Measurements from ENCODE around the gene PACC1. TPM values are rescaled to one million over a fixed set of nuclear protein-coding genes. Genes with fewer than 3 reads are reported as not detected.

The PACC1 gene
- total and polyA plus RNA-seq, 10 of the 15 experiments (the other 5 are each of a cell fraction or from before 2014, with no cell fraction given), result 16.1 to 29.7 (median 19.3) TPM

DNA sequence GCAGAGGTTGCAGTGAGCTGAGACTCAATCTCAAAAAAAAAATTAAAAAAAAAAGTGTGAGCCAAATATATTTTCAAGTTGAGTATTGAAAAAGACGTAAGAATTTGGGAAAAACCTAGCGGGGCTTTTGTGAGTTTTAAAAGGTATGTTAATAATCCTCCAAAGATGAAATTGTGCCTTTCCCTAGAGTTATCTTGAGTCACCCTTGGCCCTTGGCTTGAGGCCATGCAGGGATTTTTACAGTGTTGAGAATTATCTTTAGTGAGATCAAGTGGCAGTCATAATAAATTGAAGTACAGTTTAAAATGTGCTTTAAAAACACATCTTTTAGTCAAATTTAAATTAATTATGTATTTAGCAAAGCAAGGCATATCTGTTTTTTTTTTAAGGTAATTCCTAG, 96.8 kb downstream of the PACC1 start:
- Histone ChIP-seq H3K79me2 (ENCODE audit: control insufficient read depth, insufficient read depth, low read length) (peaks cover 18% of the 10 kb centered on the region), H3K4me3 (no peak overlapping the region), H2AFZ (ENCODE audit: control insufficient read depth, low read depth, low read length) (no peak overlapping the region), H3K9ac (ENCODE audit: control insufficient read depth, insufficient read depth, low read length) (no peak overlapping the region), H3K4me2 (ENCODE audit: control insufficient read depth, insufficient read depth) (no peak overlapping the region), H3K4me1 (ENCODE audit: control insufficient read depth, insufficient read depth, low read length) (no peaks in the 10 kb centered on the region), H3K27me3 (replicated peaks in 1 of 2; ENCODE audit: control insufficient read depth in 2 of 2, insufficient read depth in 2 of 2, low read length in 1 of 2) (no peaks in the 10 kb centered on the region), H3K9me3 (replicated peaks; ENCODE audit: control insufficient read depth, insufficient read depth, low read length) (0 out of 3 replicates have a peak, but pooled peaks cover 2% of the 10 kb centered on the region), H4K20me1 (ENCODE audit: control insufficient read depth, insufficient read depth) (no peaks in the 10 kb centered on the region), H3K36me3 (ENCODE audit: control insufficient read depth in 2 of 2, insufficient read depth in 2 of 2, low read length in 1 of 2) (no peaks in the 10 kb centered on the region), H3K27ac (ENCODE audit: control insufficient read depth, insufficient read depth) (no peak overlapping the region)
- RAD21 ChIA-PET (ENCODE audit: unreplicated experiment), result interaction anchor here (1.3 kb wide), 2 partner anchors 246 to 282 kb away, joined by 3 to 4 read pairs; partner anchors contain the start of genes DTL and INTS7
- BruUV-seq (replicated peaks), result no TSS peak
- CTCF ChIA-PET, result interaction anchor here (1.4 kb wide), 1 partner anchor 138 kb away, joined by 5 read pairs; no protein-coding TSS in a partner anchor
- SMC1A ChIA-PET (ENCODE audit: uncharacterized antibody, unreplicated experiment), result interaction anchor here (0.7 to 2.1 kb wide), 3 partner anchors 26 to 637 kb away, joined by 3 to 9 read pairs (median 3); no protein-coding TSS in a partner anchor
- intact Hi-C loops (cut with micrococcal nuclease; ENCODE audit: unreplicated experiment) (loop anchor here (5.0 kb wide), 1 partner anchor 139 kb away; no protein-coding TSS in a partner anchor), in situ Hi-C loops (cut with MboI) (no loop called here)
- FAIRE-seq, result no peak
- ATAC-seq, result no peak
- TF ChIP-seq SREBF2 (IDR thresholded peaks at IDR 0.05; ENCODE audit: low read length), result no peak
- TF ChIP-seq, protein P1, sequence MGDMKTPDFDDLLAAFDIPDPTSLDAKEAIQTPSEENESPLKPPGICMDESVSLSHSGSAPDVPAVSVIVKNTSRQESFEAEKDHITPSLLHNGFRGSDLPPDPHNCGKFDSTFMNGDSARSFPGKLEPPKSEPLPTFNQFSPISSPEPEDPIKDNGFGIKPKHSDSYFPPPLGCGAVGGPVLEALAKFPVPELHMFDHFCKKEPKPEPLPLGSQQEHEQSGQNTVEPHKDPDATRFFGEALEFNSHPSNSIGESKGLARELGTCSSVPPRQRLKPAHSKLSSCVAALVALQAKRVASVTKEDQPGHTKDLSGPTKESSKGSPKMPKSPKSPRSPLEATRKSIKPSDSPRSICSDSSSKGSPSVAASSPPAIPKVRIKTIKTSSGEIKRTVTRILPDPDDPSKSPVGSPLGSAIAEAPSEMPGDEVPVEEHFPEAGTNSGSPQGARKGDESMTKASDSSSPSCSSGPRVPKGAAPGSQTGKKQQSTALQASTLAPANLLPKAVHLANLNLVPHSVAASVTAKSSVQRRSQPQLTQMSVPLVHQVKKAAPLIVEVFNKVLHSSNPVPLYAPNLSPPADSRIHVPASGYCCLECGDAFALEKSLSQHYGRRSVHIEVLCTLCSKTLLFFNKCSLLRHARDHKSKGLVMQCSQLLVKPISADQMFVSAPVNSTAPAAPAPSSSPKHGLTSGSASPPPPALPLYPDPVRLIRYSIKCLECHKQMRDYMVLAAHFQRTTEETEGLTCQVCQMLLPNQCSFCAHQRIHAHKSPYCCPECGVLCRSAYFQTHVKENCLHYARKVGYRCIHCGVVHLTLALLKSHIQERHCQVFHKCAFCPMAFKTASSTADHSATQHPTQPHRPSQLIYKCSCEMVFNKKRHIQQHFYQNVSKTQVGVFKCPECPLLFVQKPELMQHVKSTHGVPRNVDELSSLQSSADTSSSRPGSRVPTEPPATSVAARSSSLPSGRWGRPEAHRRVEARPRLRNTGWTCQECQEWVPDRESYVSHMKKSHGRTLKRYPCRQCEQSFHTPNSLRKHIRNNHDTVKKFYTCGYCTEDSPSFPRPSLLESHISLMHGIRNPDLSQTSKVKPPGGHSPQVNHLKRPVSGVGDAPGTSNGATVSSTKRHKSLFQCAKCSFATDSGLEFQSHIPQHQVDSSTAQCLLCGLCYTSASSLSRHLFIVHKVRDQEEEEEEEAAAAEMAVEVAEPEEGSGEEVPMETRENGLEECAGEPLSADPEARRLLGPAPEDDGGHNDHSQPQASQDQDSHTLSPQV (IDR thresholded peaks at IDR 0.05), result no peak
- TF ChIP-seq, protein P2, sequence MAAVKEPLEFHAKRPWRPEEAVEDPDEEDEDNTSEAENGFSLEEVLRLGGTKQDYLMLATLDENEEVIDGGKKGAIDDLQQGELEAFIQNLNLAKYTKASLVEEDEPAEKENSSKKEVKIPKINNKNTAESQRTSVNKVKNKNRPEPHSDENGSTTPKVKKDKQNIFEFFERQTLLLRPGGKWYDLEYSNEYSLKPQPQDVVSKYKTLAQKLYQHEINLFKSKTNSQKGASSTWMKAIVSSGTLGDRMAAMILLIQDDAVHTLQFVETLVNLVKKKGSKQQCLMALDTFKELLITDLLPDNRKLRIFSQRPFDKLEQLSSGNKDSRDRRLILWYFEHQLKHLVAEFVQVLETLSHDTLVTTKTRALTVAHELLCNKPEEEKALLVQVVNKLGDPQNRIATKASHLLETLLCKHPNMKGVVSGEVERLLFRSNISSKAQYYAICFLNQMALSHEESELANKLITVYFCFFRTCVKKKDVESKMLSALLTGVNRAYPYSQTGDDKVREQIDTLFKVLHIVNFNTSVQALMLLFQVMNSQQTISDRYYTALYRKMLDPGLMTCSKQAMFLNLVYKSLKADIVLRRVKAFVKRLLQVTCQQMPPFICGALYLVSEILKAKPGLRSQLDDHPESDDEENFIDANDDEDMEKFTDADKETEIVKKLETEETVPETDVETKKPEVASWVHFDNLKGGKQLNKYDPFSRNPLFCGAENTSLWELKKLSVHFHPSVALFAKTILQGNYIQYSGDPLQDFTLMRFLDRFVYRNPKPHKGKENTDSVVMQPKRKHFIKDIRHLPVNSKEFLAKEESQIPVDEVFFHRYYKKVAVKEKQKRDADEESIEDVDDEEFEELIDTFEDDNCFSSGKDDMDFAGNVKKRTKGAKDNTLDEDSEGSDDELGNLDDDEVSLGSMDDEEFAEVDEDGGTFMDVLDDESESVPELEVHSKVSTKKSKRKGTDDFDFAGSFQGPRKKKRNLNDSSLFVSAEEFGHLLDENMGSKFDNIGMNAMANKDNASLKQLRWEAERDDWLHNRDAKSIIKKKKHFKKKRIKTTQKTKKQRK (IDR thresholded peaks at IDR 0.05; ENCODE audit: low read depth, low read length), result no peak
- TF ChIP-seq, protein P3, sequence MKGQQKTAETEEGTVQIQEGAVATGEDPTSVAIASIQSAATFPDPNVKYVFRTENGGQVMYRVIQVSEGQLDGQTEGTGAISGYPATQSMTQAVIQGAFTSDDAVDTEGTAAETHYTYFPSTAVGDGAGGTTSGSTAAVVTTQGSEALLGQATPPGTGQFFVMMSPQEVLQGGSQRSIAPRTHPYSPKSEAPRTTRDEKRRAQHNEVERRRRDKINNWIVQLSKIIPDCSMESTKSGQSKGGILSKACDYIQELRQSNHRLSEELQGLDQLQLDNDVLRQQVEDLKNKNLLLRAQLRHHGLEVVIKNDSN (IDR thresholded peaks at IDR 0.05; ENCODE audit: borderline replicate concordance, extremely low read length, insufficient read depth, low read depth, low read length), result no peak
- TF ChIP-seq JUND (IDR thresholded peaks at IDR 0.05; ENCODE audit: low read depth, low read length), result no peak
- no peak for TF ChIP-seq SP1 (IDR thresholded peaks at IDR 0.05; ENCODE audit: low read depth, low read length)
- TF ChIP-seq, protein P4, sequence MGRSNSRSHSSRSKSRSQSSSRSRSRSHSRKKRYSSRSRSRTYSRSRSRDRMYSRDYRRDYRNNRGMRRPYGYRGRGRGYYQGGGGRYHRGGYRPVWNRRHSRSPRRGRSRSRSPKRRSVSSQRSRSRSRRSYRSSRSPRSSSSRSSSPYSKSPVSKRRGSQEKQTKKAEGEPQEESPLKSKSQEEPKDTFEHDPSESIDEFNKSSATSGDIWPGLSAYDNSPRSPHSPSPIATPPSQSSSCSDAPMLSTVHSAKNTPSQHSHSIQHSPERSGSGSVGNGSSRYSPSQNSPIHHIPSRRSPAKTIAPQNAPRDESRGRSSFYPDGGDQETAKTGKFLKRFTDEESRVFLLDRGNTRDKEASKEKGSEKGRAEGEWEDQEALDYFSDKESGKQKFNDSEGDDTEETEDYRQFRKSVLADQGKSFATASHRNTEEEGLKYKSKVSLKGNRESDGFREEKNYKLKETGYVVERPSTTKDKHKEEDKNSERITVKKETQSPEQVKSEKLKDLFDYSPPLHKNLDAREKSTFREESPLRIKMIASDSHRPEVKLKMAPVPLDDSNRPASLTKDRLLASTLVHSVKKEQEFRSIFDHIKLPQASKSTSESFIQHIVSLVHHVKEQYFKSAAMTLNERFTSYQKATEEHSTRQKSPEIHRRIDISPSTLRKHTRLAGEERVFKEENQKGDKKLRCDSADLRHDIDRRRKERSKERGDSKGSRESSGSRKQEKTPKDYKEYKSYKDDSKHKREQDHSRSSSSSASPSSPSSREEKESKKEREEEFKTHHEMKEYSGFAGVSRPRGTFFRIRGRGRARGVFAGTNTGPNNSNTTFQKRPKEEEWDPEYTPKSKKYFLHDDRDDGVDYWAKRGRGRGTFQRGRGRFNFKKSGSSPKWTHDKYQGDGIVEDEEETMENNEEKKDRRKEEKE (IDR thresholded peaks at IDR 0.05), result no peak
- POLR2A ChIA-PET, result no interaction called here
- no peak for DNase-seq (ENCODE audit: low read depth, low spot score)
- WGBS (ENCODE audit: insufficient coverage, insufficient replicate concordance, low lambda C conversion rate, missing lambda C conversion rate), result 85% methylated on average over 2 of the region's 2 CpGs
